Measurements from ENCODE around the gene IRS2.
"Not testable (repeated sequence)": the region's sequence is repeated elsewhere in the genome, so short reads cannot be mapped to it uniquely, and the experiment has no call there.

The IRS2 gene

GRCh38 chr13:109786457-109787134 lies at the start of gene IRS2:
Gene IRS2 (minus strand): TSS chr13:109786583. CDS start chr13:109786053, 530 bp downstream.
- peak; percentile 79 to 90 for DNase-seq (ENCODE audit: low read depth in 1 of 2, low spot score in 1 of 2)

- no peak for DNase-seq (ENCODE audit: low read depth in 1 of 2, low spot score in 1 of 2)
Observed at GRCh38 chr13:109834973-109835720, 48.8 kb upstream of the IRS2 start.

- no peak for DNase-seq (ENCODE audit: low read depth in 1 of 2, low spot score in 1 of 2)
Observed at GRCh38 chr13:109833940-109834339, 47.6 kb upstream of the IRS2 start.

- no peak for DNase-seq (ENCODE audit: low read depth in 1 of 2, low spot score in 1 of 2)
Observed at GRCh38 chr13:109833071-109833470, 46.7 kb upstream of the IRS2 start.

DNA sequence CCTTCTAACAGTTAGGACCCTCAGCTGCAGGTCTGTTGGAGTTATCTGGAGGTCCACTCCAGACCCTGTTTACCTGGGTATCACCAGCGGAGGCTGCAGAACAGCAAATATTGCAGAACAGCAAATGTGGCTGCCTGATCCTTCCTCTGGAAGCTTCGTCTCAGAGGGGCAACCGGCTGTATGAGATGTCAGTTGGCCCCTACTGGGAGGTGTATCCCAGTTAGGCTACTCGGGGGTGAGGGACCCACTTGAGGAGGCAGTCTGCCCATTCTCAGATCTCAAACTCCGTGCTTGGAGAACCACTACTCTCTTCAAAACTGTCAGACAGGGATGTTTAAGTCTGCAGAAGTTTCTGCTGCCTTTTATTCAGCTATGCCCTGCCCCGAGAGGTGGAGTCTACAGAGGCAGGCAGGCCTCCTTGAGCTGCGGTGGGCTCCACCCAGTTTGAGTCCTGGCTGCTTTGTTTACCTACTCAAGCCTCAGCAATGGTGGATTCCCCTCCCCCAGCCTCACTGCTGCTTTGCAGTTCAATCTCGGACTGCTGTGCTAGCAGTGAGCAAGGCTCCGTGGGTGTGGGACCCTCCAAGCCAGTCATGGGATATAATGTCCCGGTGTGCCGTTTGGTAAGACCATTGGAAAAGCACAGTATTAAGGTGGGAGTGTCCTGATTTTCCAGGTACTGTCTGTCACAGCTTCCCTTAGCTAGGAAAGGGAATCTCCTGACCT lies 42.4 kb upstream of the IRS2 start:
- DNase-seq (ENCODE audit: low read depth in 1 of 2, low spot score in 1 of 2) = not testable (repeated sequence)

GRCh38 chr13:109823201-109823600 lies 36.8 kb upstream of the IRS2 start:
- not testable (repeated sequence) for DNase-seq (ENCODE audit: low read depth in 1 of 2, low spot score in 1 of 2)

DNA sequence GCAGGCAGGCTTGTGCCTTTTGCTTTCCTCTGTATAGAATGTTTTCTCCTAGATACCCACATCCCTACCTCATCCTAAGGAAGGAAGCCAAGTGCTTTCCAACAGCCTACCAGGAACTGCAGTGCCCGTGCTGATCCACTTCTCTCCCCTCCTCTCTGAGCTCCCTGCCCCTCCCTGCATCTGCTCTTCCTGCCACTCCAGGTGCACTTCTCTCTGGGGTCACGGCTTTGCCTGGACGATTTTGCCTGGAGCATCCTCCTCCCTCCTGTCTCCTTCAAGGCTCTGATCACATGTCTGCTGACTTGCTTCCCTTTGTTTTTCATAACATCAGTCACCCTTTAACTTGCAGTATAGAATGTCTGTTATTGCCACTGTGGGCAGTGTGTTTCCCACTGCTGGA lies 34.7 kb upstream of the IRS2 start:
- DNase-seq (ENCODE audit: low read depth in 1 of 2, low spot score in 1 of 2) = no peak

DNA sequence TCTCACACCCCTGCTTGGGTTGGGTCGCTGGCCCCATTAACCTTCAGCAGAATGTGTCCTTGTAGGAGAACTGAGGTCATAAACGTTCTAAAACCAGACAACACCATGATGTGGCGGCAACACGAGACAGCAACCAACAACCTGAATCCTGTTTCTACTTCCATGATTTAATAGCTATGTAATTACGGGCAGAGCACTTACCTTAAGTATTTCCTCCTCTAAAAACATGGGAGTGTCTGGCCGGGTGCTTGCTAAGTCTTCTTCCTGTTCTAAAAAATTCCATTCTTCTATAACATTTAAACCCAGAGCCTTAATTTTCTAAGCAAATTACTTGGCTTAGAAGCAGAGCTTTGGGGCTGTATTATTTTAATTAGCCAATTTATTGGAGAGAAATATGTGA lies 33.5 kb upstream of the IRS2 start:
- no peak for DNase-seq (ENCODE audit: low read depth in 1 of 2, low spot score in 1 of 2)

GRCh38 chr13:109818886-109819285 lies 32.5 kb upstream of the IRS2 start:
- DNase-seq (ENCODE audit: low read depth in 1 of 2, low spot score in 1 of 2) = no peak

DNA sequence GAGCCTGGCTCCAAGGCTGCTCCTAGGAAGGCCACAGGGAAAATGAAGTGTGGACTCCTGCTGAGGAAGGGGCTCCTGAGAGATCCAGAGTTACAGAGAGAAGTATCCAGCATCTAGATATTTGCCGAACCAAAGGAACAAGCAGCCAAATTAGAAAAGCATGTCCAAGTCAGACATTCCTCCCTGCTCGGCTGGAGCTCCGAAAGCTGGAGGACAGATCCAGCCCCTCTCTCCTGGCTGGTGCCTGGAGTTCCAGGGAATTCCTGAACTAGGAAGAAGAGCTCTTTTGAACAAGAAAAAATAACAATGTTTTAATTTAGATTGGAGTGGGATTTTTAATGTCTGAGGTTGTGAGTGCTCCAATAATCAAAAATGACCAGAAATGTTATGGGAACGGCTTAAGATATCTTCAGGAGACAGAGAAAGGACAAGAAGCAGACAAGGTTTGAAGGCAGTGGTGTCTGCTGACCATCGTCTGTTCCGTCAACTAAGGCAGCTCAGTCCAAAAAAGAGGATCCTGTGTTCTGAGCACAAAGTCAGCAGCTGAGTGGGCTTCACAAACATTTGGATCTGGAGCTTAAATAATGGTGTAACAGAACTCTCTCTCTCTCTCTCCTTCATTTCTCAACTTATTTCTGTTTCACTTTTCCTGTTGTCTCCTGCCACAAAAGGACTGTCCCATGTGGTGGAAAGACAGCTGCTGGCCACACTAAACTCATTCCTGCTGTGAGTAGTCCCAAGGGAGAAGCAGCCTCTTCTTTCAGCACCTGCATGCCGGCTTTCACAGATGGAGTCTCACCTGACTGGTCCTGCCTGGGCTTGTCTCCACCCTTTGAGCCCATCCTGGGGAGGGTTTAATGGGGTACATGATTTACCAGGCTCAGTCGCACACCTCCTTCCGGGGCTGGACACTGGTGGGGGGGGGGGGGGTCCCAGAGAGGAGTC lies 31.5 kb upstream of the IRS2 start:
- no peak for DNase-seq (ENCODE audit: low read depth in 1 of 2, low spot score in 1 of 2)

DNA sequence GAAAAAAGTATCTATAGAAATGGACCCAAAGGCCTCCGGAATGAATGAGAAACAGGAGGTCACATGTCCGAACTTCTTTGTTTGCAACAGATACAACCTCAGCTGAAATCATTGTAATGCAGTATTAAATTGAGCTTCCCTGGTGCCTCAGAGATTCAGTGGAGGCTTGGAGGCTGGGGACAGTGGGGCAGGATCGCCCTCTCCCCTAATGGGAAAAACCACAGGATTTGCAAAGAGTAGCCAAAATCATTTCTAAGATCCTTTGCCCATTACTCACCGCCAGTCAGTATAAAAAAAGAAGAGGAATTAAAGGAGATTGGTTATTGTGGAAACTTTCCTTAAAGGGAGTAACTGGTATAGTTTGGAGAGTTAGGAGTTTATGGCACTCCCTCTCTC lies 30.4 kb upstream of the IRS2 start:
- DNase-seq (ENCODE audit: low read depth in 1 of 2, low spot score in 1 of 2) = no peak

DNA sequence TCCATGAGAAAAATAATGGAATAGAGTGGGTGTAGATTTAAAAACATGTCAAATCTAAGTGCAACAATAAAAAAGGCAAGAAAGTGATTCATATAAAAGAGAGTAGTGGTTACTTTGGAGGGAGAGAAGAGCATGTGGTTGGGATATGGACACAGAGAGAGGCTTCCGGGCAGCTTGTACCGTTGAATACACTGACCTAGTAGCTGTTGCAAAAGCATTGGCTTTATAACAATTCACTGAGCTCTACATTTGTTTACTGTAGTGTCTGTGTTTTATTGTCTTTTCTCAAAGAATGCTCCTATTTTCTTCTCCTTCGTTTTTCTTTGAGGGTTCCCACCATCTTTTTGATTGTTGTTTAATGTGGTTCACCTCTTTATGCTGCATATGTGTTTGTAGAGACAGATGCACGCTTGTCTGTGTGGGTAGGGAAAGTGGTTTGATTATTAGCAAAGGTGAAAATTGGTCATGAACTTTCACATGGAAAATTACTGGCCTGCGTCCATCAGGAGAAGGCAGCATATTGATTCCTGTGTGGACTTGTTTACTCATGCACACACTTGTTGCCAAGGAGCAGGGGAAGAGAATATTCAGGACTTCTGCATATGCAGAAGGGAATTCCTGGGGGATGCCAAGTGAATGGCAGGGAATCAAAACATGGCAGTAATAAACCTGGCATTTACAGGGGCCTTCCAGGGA lies 29.9 kb upstream of the IRS2 start:
- DNase-seq (ENCODE audit: low read depth in 1 of 2, low spot score in 1 of 2) = no peak

DNA sequence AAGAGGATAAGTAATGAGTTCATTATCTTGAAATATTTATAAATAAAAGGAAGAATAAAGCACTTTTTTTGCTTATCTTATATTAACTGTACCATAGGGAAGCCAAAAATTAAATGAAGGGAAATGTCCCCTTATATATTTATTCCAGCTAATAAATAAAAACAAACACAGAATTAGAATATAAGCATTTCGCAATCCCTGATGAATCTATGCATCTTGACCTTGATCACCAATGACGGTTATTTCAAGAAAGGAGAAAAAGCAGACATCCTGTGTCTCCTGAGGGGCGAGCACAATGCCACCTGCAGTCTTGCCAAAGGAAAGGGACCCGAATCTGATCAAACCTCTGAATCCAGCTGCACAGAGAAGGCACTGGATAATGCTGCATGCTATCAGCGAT lies 29.3 kb upstream of the IRS2 start:
- no peak for DNase-seq (ENCODE audit: low read depth in 1 of 2, low spot score in 1 of 2)

DNA sequence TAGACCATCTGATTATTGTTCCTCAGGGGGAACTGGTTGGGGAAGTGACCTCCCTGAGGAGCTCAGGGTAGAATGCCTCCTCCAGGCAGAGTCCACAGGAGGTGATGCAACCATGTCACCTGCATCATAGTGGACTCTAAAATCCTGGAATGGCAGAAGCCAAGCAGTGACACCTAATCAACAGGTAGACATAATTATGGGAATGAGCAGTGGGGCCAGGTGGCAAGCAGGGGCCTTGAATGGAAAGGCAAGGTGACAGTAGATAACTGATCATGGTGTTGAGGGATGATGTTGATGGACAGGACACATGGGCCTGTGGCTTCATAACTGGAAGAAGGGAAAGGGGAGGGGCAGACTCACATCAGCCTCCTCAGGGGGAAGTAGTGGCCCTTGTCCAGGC lies 27.3 kb upstream of the IRS2 start:
- no peak for DNase-seq (ENCODE audit: low read depth in 1 of 2, low spot score in 1 of 2)

DNA sequence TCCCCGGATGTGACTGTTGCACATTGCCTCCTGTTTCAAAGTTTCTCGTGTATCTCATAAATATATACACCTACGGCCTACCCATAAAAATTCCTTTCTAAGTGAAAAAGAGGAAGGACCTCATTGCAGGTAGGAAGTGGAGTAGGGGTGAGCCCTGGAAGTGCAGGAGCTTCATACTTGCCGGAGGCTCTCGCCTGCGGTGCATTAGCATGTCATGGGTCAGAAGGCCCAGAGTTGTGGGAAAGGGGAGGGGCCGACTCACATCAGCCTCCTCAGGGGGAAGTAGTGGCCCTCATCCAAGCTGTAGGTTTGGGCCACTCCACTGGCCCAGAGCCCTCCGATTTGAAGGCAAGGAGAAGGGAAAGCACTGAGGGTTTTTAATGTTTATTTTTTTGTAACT lies 26.0 kb upstream of the IRS2 start:
- DNase-seq (ENCODE audit: low read depth in 1 of 2, low spot score in 1 of 2) = no peak

DNA sequence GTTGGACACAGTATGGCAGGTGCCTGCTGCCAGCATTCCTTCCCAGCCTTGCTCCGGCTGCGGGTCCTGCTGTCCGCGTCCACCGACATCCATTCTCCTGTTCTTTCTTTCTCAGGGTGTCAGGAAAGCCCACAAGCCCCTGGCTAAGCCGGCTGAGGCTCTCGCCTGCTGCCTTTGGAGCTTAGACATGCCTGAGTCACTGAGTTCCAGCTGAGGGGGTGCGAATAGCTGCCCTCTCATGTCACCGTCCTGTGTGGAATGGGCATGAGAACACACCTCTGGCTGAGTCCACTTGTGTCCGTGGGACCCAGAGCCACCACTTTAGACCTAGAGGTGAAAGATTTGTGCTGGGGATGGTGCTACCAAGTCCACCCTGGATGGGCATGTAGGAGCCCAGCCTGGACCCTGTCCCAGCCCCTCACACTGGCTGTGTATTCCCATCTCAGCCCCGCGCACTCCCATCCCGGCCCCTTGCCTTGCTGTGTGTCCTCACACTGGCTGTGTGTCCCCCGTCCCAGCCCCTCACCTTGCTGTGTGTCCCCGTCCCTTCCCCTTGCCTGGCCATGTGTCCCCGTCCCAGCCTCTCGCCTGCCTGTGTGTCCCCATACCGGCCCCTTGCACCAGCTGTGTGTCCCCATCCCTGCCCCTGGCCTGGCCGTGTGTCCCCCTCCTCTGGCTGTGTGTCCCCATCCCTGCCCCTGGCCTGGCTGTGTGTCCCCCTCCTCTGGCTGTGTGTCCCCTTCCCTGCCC lies 24.6 kb upstream of the IRS2 start:
- DNase-seq (ENCODE audit: low read depth in 1 of 2, low spot score in 1 of 2) = no peak

GRCh38 chr13:109809216-109809932 lies 23.0 kb upstream of the IRS2 start:
- no peak for DNase-seq (ENCODE audit: low read depth in 1 of 2, low spot score in 1 of 2)

DNA sequence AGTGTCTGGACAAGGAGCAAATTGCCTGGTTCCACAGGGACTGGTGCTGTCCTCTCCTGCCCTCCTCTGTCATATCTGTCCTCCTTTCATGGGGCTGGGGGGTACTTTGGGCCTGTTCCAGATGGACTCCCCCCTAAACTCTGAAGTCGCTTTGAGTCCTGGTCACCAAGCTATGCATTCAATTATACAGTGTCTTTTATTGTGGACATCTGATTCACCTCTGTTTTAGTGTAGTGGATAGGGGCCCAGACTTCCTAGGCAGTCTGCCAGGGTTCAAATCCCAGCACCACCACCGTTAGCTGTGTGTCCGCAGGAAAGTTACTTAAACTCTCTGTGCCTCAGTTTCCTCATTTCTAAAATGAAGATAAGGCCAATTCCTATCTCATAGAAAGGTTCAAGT lies 21.0 kb upstream of the IRS2 start:
- no peak for DNase-seq (ENCODE audit: low read depth in 1 of 2, low spot score in 1 of 2)

DNA sequence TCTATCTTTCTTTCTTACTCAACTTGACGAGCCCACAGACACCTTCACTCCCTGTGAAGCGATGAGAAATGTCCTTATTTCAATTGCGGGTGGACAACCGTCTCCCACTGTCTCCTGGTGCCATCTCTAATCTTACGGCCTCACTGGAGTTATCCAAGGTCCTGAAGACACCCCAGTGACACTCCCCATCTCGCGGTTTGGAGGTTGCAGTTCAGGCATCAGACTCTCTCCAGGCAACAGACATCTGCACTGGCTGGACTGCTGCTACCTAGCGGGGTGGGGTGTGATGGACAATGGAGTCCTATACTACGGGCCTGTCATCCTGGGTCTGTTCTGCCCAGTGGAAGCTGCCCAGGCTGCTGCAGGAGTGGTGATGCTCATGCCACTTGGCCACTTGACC lies 18.3 kb upstream of the IRS2 start:
- DNase-seq (ENCODE audit: low read depth in 1 of 2, low spot score in 1 of 2) = no peak
